Measurements from ENCODE around the gene RNASE7.

DNA sequence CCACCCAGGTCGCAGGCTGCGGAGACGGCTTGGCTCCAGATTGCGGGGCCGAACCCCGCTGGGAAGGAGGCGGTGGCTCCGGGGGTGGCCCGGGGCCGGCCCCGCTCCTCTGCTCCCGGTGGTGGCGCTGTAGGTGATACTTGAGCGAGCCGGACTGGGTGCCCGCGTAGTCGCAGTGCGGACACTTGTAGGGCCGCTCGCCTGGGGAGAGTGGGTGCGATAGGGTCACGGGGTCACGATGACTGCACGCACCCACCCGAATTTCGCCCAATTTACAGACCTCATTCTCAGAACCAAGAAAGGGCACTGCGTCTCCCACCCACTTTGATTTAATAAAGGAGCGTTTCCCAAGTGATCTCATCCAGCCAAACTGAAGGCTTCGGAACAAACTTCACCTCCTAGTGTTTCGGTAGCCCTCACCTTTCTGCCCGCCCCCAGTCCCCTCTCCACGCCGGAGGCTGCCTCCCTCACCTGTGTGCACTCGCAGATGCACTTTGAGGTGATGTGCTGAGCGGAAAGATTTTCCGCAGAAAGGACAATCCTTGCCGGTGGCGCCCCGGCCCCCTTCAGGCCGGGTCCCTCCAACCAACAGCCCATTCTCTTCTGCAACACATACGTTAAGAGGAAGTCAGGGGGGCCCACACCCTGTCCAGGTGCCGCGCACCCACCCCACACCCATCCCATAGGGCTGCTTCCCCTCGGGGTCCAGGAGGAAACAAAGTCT lies 48.9 kb downstream of the RNASE7 start:
- TF ChIP-seq CTCF (conservative IDR thresholded peaks at IDR 0.05; ENCODE audit: low read length), result no peak
- TF ChIP-seq EZH2phosphoT487 (IDR thresholded peaks at IDR 0.05; ENCODE audit: borderline replicate concordance, low read depth, low read length), result no peak

All from OCI-LY7 (cell line).